ENCODE data around the gene ELP4. TPM values are rescaled to one million over a fixed set of nuclear protein-coding genes. Genes with fewer than 3 reads are reported as not detected.

Gene ELP4
- total RNA-seq, 2 experiments from 2014 or later: 20.8 to 23.8 TPM

DNA sequence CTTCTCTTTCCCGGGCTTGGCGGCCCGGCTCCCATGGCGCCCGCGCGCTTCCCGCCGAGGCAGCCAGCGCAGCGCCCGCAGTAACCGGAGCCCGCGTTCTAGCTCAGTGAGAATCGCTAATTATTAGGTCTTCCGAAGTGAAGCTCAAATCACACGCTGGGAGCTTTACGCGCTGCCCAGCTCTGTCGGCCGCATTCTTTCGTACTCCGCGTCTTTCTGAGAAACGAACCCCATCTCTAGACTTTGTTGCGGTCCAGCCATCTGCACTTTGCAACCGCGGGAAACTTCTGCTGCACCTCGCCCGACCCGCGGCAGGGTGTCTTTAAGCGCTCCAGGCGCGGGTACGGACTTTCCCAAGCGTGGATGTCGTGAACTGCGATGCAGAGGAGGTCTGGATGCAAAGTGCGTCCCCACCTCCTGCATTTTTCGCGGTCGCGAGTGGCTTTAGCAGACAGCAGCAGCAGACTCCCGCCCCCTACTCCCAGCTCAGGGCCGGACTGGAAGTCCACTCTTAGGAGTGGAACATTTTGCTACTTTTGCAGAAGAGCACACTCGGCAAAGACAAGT, 307.6 kb downstream of the ELP4 start:
- DNase-seq: peak; percentile 22
- CTCF ChIA-PET: interaction anchor here (0.8 kb wide), 1 partner anchor 13 kb away, joined by 3 read pairs; no protein-coding TSS in a partner anchor
- Mint-ChIP-seq H3K4me1 (ENCODE audit: low read depth) (peaks cover 37% of the 10 kb centered on the region), H3K4me3 (peak overlapping the region; percentile 60), H3K36me3 (ENCODE audit: low read depth) (no peaks in the 10 kb centered on the region), H3K9me3 (no peaks in the 10 kb centered on the region), H3K27me3 (ENCODE audit: low read depth) (peaks cover 71% of the 10 kb centered on the region), H3K27ac (no peak overlapping the region)
- intact Hi-C loops (cut with micrococcal nuclease): loop anchor here (2.0 to 10.0 kb wide), 5 partner anchors 14 to 1492 kb away; partner anchors contain the start of genes ARL14EP, EIF3M, QSER1 and WT1

DNA sequence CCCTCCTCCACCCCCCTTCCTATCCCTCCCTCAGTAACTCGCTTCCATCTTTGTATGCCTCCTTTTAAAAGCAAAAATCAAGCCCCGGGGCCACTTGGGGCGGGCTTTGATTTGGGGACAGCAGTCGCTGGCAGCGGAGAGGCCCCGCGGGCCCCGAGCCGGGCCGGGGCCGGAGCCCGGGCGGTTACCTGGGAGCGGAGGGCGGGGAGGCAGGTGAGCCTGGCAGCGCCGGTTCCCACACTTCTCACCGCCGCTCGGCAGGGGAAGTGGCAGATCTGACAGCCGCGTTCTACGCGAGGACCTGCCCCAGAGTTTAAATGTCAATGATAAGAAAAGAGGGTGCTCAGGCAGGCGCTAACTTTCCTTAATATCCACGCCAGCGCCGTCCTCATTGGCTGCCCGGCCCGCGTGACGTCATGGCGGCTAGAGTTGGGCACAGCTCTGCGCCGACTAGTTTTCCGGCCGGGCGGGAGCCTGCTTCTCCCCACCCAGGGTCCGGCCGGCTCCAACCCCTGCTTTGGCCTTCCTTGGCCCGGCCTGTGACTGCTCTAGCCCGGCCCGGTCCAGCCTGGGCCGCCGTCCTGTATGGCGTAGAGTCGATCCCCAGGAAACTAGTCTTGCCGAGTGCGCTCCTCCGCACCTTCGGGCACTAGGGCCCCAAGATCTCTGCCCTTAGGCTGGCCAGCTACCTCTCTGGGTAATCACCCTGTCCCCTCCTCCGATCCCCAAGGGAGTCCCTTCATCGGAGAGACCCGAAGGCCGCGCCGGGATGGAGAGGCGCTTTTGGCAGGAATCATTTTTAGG, 308.3 kb downstream of the ELP4 start:
- DNase-seq: peak; percentile 18
- peaks cover 73% of the 10 kb centered on the region for H3K27me3 Mint-ChIP-seq (ENCODE audit: low read depth)
- intact Hi-C loops (cut with micrococcal nuclease): loop anchor here (2.0 to 10.0 kb wide), 5 partner anchors 15 to 1493 kb away; partner anchors contain the start of genes ARL14EP, EIF3M, QSER1 and WT1
- CTCF ChIA-PET: no interaction called here
- H3K4me3 Mint-ChIP-seq: peak overlapping the region; percentile 60
- H3K27ac Mint-ChIP-seq: no peak overlapping the region
- H3K36me3 Mint-ChIP-seq (ENCODE audit: low read depth): no peaks in the 10 kb centered on the region
- no peaks in the 10 kb centered on the region for H3K9me3 Mint-ChIP-seq
- H3K4me1 Mint-ChIP-seq (ENCODE audit: low read depth): peaks cover 32% of the 10 kb centered on the region

DNA sequence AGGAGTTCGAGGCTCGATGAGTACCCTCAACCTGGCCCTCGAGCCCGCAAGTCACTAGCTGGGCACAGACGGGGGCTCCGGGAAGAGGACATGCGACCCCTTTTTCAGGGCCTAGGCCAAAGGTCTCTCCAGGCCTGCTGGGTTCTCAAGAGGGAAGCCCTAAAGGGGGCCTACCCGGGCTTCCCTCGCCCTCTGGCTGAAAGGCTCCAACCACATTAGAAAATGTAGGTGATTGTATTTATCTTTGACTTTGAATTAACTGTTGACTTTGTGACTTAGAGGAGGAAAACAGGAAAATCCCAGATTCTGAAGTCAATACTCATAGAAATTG, 308.8 kb downstream of the ELP4 start:
- CTCF ChIA-PET: no interaction called here
- peaks cover 77% of the 10 kb centered on the region for H3K27me3 Mint-ChIP-seq (ENCODE audit: low read depth)
- H3K4me3 Mint-ChIP-seq: no peak overlapping the region
- no peaks in the 10 kb centered on the region for H3K9me3 Mint-ChIP-seq
- DNase-seq: no peak
- no peaks in the 10 kb centered on the region for H3K36me3 Mint-ChIP-seq (ENCODE audit: low read depth)
- peaks cover 30% of the 10 kb centered on the region for H3K4me1 Mint-ChIP-seq (ENCODE audit: low read depth)
- no peak overlapping the region for H3K27ac Mint-ChIP-seq
- intact Hi-C loops (cut with micrococcal nuclease): loop anchor here (5.0 to 10.0 kb wide), 4 partner anchors 619 to 1494 kb away; partner anchors contain the start of genes ARL14EP, EIF3M, QSER1 and WT1

DNA sequence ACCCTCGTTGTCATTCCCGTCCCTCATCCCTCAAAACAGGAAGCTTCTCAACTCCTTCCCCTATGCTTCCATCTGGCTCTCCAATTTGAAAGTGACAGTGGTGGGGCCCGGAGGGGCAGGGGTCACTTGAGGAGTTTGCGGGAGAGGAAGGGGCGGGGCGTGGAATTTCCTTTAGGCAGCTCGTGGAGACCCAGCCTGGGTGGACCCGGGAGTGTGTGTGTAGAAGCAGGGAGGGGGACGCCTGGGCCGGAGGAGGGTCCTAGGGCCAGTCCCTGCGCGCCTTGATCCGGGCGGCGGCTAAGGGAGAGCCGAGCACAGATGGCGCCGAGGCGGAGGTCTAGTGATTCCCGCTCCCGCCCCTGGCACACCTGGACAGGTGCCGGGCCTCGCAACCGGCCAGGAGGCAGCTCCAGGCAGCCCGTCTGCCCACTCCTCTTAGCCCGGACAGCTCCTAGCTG, 309.3 kb downstream of the ELP4 start:
- H3K4me3 Mint-ChIP-seq: no peak overlapping the region
- H3K36me3 Mint-ChIP-seq (ENCODE audit: low read depth): no peaks in the 10 kb centered on the region
- no peaks in the 10 kb centered on the region for H3K9me3 Mint-ChIP-seq
- DNase-seq: no peak
- no peak overlapping the region for H3K27ac Mint-ChIP-seq
- H3K27me3 Mint-ChIP-seq (ENCODE audit: low read depth): peaks cover 76% of the 10 kb centered on the region
- intact Hi-C loops (cut with micrococcal nuclease): loop anchor here (5.0 to 10.0 kb wide), 4 partner anchors 618 to 1494 kb away; partner anchors contain the start of genes ARL14EP, EIF3M, QSER1 and WT1
- CTCF ChIA-PET: no interaction called here
- H3K4me1 Mint-ChIP-seq (ENCODE audit: low read depth): peaks cover 26% of the 10 kb centered on the region

DNA sequence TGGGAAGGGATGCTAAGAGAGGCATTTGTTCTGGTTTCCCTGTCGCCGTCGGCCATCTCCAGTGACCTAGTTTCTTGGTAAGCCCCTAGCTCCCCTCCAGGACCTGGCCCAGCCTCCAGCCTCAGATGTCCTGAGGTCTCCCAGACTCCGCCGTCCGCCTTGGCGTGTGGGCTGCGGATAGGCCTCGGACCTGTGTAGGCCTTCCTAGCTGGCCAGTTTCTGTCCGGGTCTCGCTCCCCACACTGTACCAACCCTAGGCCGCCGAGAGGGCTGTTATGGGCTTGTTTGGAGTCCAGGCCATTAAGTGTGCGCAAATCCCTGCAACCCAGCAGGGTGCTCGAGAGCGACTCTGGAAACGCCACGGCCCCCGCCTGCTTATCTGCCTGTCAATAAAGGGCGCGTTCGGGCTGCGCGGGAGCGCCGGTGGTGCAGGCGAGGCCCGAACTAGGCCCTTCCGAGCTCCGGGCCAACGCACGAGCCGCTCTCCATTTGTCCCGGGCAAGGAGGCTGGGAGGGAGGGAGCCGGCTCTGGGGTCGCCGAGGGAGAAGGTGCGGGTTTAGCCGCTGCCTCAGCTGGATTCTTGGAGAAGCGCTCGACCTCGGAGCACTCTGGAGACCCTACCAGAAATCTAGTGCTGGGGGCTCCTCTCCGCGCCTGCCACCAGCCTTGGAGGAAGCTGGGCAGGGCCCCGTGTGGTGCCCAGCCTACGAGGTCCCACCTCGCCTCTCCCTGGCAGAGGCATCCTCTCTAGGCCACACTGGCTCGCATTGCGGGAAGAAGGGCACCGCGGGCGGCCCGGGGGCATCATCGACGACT, 310.3 kb downstream of the ELP4 start:
- H3K36me3 Mint-ChIP-seq (ENCODE audit: low read depth): no peaks in the 10 kb centered on the region
- H3K27me3 Mint-ChIP-seq (ENCODE audit: low read depth): peaks cover 78% of the 10 kb centered on the region
- intact Hi-C loops (cut with micrococcal nuclease): loop anchor here (5.0 to 10.0 kb wide), 4 partner anchors 617 to 1495 kb away; partner anchors contain the start of genes ARL14EP, EIF3M, QSER1 and WT1
- DNase-seq: no peak
- H3K4me3 Mint-ChIP-seq: no peak overlapping the region
- CTCF ChIA-PET: no interaction called here
- no peak overlapping the region for H3K27ac Mint-ChIP-seq
- no peaks in the 10 kb centered on the region for H3K9me3 Mint-ChIP-seq
- H3K4me1 Mint-ChIP-seq (ENCODE audit: low read depth): peaks cover 24% of the 10 kb centered on the region

DNA sequence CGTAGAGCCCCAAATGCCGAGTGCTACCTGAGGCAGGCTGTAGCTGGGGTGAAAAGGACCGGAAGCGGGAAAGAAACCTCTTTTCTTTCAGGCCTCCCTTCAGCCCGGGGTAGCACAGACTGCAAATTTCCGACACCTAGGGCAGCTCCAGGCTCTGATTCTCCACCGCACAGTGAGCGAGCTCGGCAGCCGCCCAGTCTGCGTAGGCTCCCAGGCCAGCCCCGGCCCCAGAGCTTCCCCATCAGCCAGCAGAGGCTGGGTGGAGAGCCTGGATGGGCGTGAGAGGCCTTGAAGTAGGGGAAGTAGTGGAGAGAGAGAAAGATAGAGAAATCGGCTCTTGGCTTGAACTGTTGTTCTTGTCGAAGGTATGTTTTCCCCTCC, 310.9 kb downstream of the ELP4 start:
- no peaks in the 10 kb centered on the region for H3K36me3 Mint-ChIP-seq (ENCODE audit: low read depth)
- DNase-seq: peak; percentile 6
- H3K4me1 Mint-ChIP-seq (ENCODE audit: low read depth): peaks cover 19% of the 10 kb centered on the region
- H3K4me3 Mint-ChIP-seq: no peak overlapping the region
- peaks cover 79% of the 10 kb centered on the region for H3K27me3 Mint-ChIP-seq (ENCODE audit: low read depth)
- CTCF ChIA-PET: no interaction called here
- intact Hi-C loops (cut with micrococcal nuclease): no loop called here
- no peak overlapping the region for H3K27ac Mint-ChIP-seq
- H3K9me3 Mint-ChIP-seq: no peaks in the 10 kb centered on the region

DNA sequence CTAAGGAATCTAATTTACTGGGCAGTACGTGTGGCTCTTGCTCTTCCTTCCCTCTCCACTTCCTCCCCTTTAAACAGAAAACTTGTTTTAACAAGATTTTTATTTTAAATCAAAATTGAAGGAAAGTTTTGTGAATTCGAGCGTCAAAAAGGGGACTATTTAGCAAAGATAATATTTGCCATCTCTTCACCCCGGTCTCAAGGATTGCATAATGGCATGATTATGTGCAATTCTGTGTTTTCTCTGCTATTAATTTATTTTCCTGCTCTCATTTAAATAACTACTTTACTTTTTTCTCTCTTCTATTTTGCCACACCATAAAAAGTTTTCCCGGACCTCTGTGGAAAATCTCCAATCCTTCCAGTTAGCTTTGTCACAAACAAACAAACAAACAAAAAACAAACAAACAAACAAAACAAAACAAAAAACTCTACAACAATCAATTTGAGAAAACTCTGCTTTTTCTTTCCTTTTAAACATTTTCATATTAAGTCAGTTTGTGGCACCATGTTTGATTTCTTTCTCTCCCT, 311.7 kb downstream of the ELP4 start:
- intact Hi-C loops (cut with micrococcal nuclease): no loop called here
- peaks cover 82% of the 10 kb centered on the region for H3K27me3 Mint-ChIP-seq (ENCODE audit: low read depth)
- no peak for DNase-seq
- H3K4me1 Mint-ChIP-seq (ENCODE audit: low read depth): peaks cover 19% of the 10 kb centered on the region
- CTCF ChIA-PET: no interaction called here
- no peaks in the 10 kb centered on the region for H3K36me3 Mint-ChIP-seq (ENCODE audit: low read depth)
- H3K27ac Mint-ChIP-seq: no peak overlapping the region
- H3K9me3 Mint-ChIP-seq: no peaks in the 10 kb centered on the region
- H3K4me3 Mint-ChIP-seq: no peak overlapping the region

DNA sequence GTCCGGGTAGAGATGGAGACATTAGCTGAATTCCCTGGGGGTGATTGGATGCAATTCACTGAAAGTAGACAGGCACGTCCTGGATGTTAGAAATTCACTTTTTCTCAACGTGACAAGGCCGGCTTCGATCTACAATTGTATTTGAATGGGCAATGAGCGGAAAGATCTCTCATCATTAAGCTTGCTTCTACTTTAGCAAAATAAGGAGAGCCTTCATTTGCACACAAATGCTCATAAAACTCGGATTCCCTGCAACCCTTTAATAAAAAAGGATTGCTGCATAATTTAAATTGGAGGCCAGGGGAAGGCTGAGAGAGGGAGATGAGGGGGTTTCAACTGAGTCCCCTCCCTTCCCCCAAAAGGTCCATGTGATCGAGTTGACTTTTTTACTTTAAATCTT, 312.2 kb downstream of the ELP4 start:
- peaks cover 84% of the 10 kb centered on the region for H3K27me3 Mint-ChIP-seq (ENCODE audit: low read depth)
- no peak overlapping the region for H3K27ac Mint-ChIP-seq
- intact Hi-C loops (cut with micrococcal nuclease): no loop called here
- CTCF ChIA-PET: no interaction called here
- no peaks in the 10 kb centered on the region for H3K9me3 Mint-ChIP-seq
- H3K36me3 Mint-ChIP-seq (ENCODE audit: low read depth): no peaks in the 10 kb centered on the region
- H3K4me3 Mint-ChIP-seq: no peak overlapping the region
- DNase-seq: no peak
- peaks cover 21% of the 10 kb centered on the region for H3K4me1 Mint-ChIP-seq (ENCODE audit: low read depth)

DNA sequence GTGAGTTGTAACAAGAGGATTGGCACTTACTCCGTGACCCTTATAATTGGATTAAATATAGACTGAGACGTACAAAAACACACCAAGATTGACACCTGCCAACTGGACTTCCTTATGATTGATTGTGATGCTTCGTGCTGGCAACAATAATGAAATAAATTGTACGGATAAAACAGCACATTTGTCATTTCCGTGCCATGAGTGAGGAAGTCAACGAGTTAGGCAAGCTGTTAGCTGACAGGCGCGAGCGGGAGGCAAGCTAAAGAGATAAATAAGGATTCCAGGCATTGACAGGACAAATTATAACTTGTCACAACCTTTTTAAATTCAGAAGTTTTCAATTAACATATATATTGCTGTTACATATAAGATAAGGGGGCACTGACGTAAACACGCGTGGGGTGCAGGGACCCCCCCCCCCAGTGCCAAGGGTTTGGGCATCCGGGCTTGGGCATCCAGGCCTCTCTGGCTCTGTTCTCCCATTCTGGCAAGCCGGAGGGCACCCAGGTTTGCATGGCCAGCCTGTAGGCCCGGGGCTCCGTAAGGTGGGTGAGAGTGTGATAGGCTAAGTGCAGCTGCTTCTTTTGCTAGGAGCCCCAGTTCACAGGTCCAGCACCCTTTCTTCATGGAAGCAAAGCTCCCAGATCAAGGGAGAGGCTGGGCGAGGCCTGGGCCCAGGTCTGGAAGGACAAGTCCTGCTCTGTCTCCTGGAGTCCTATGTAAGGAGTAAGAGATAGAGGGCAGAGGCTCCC, 312.8 kb downstream of the ELP4 start:
- no peak overlapping the region for H3K4me3 Mint-ChIP-seq
- CTCF ChIA-PET: interaction anchor here (0.6 kb wide), 1 partner anchor 98 kb away, joined by 5 read pairs; no protein-coding TSS in a partner anchor

DNA sequence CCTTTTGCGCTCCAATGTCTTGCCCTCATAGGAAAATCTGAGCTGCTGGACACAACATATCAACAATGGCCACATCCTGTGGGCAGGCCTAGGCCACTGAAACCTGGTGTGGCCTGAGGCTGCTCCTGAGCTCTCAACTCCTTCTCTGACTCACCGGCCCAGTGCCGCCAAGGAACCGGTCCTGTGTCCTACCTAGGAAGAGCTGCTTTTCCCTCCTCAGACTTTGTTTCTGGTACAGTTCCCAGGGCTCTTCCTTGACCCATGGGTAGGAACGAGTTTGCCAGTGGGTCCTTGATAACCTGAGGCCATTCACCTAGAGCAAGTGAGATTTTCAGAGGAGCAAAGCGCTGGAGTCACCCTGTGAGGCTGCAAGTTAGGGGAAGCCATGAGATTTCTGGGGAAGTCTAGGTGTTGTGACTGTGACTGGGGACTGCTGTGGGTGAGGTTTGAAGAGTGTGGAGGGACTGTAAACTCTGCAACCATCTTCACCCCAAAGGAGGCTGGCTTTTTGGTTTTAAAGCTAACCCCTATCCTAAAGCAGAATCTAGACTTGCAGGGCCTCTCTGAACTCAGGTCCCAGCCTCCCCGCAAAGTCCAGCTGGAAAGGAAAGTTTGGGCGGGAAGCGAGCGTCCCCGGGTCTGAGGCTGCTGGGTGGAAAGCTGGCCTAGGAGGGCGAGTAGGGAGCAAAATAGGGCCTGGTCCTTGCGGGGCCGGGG, 313.5 kb downstream of the ELP4 start:
- CTCF ChIA-PET: interaction anchor here (0.6 kb wide), 1 partner anchor 97 kb away, joined by 5 read pairs; no protein-coding TSS in a partner anchor
- H3K36me3 Mint-ChIP-seq (ENCODE audit: low read depth): no peaks in the 10 kb centered on the region
- H3K4me1 Mint-ChIP-seq (ENCODE audit: low read depth): peaks cover 21% of the 10 kb centered on the region
- peaks cover 85% of the 10 kb centered on the region for H3K27me3 Mint-ChIP-seq (ENCODE audit: low read depth)
- intact Hi-C loops (cut with micrococcal nuclease): no loop called here
- no peaks in the 10 kb centered on the region for H3K9me3 Mint-ChIP-seq
- no peak overlapping the region for H3K4me3 Mint-ChIP-seq
- H3K27ac Mint-ChIP-seq: no peak overlapping the region
- DNase-seq: no peak

More for the DNA sequence above, 312.8 kb downstream of the ELP4 start:
- DNase-seq: no peak
- no peaks in the 10 kb centered on the region for H3K9me3 Mint-ChIP-seq
- intact Hi-C loops (cut with micrococcal nuclease): no loop called here
- H3K27me3 Mint-ChIP-seq (ENCODE audit: low read depth): peaks cover 84% of the 10 kb centered on the region
- H3K27ac Mint-ChIP-seq: no peak overlapping the region
- H3K36me3 Mint-ChIP-seq (ENCODE audit: low read depth): no peaks in the 10 kb centered on the region
- H3K4me1 Mint-ChIP-seq (ENCODE audit: low read depth): peaks cover 19% of the 10 kb centered on the region

DNA sequence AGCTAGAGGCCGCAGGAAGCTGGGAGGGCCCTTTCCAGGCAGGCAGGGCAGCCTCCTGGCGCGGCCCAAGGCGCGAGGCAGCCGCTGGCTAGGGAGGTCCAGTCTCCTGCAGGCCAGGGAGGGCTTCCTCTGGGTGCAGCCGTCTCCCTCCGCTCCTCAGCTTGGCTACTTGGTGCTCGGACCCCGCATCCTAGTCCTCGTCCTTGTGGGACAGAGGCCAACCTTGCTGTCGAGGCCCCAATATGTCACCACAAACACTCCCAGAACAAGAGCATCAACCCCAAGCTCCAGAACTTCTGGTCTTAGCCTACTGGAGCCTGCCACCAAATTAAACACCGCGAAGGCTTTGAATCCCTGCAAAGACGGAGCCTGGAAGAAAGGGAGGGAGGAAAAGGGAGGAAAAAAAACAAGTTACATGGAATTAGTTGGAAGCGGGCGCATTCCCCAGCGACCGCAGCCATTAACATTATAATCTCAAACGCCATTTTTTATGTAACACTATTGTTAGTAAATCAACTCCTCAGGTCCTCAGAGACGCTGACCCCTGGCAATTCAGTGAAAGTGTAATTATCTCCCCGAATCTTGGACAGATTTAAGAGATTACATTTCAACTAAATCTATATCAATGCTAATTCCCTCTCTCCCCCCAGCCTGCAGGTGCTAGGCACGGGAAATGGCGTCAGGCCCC, 314.2 kb downstream of the ELP4 start:
- CTCF ChIA-PET: no interaction called here

More for the DNA sequence above, 314.2 kb downstream of the ELP4 start:
- Mint-ChIP-seq H3K36me3 (ENCODE audit: low read depth) (no peaks in the 10 kb centered on the region), H3K4me3 (no peak overlapping the region), H3K27ac (no peak overlapping the region), H3K4me1 (ENCODE audit: low read depth) (peaks cover 19% of the 10 kb centered on the region), H3K9me3 (no peaks in the 10 kb centered on the region), H3K27me3 (ENCODE audit: low read depth) (peaks cover 82% of the 10 kb centered on the region)
- intact Hi-C loops (cut with micrococcal nuclease): no loop called here
- no peak for DNase-seq

Data from activated naive CD4-positive, alpha-beta T cell treated with anti-CD3 and anti-CD28 coated beads for 36 hours (primary cell).